GM12801 (cell line): ENCODE results near the gene FANCF.

Experiments
- CTCF ChIP-seq: IDR thresholded peaks from one replicate; pipeline ENCODE4 v1.5.1; 2011; ENCODE audit warnings: control low read depth; ENCODE audit not compliant: insufficient read length; ENCODE audit errors: extremely low read depth

Gene FANCF

GRCh38 chr11:22666688-22667439, 41.2 kb upstream of the FANCF start:
- TF ChIP-seq CTCF = no peak

- no peak for TF ChIP-seq CTCF
Measured at GRCh38 chr11:22666325-22666687, 40.7 kb upstream of the FANCF start, which contains the start of gene GAS2. TSS of gene GAS2 (plus strand) at chr11:22666611. CDS start at chr11:22674870, 8,259 bp downstream.

GRCh38 chr11:22659783-22660182, 34.2 kb upstream of the FANCF start:
- TF ChIP-seq CTCF = no peak

- no peak for TF ChIP-seq CTCF
Measured at GRCh38 chr11:22657101-22657694, 31.6 kb upstream of the FANCF start.

GRCh38 chr11:22656130-22656529, 30.5 kb upstream of the FANCF start:
- no peak for TF ChIP-seq CTCF

GRCh38 chr11:22641559-22641958, 15.9 kb upstream of the FANCF start:
- no peak for TF ChIP-seq CTCF

GRCh38 chr11:22640862-22641261, 15.2 kb upstream of the FANCF start:
- no peak for TF ChIP-seq CTCF
